Stimulated activated naive CD8-positive, alpha-beta T cell treated with anti-CD3 and anti-CD28 coated beads, Interleukin-15, amount 100 ng/mL, for 72 hours (primary cell): ENCODE data around the gene OSER1.
"Not testable (repeated sequence)": the region's sequence is repeated elsewhere in the genome, so short reads cannot be mapped to it uniquely, and the experiment has no call there.

Experiments used
- ATAC-seq: fragments of 150-1000 bp; cut with Tn5 transposase; 2 replicates; pipeline ENCODE4 v1.10.0; 2021; ENCODE audit warnings: mild to moderate bottlenecking, moderate library complexity
- DNase-seq, 2 donors: peaks; one replicate each; pipeline ENCODE4 v3.0.0; 2021 to 2022
- H3K27ac Mint-ChIP-seq, 2 donors: one replicate each; pipeline ENCODE4 v1.8.0; 2022; ENCODE audit warnings: mild to moderate bottlenecking in 2 of 2, mixed read lengths in 2 of 2, moderate library complexity in 2 of 2
- H3K27me3 Mint-ChIP-seq: one replicate; pipeline ENCODE4 v1.8.0; 2022; ENCODE audit warnings: mixed read lengths
- H3K4me1 Mint-ChIP-seq: one replicate; pipeline ENCODE4 v1.8.0; 2022; ENCODE audit warnings: mild to moderate bottlenecking, mixed read lengths
- H3K4me3 Mint-ChIP-seq, 2 donors: one replicate each; pipeline ENCODE4 v1.8.0; 2022; ENCODE audit warnings: mild to moderate bottlenecking in 2 of 2, mixed read lengths in 2 of 2, moderate library complexity in 1 of 2
- H3K9me3 Mint-ChIP-seq, 2 donors: one replicate each; pipeline ENCODE4 v1.8.0; 2022; ENCODE audit warnings: mixed read lengths in 2 of 2

The OSER1 gene

DNA sequence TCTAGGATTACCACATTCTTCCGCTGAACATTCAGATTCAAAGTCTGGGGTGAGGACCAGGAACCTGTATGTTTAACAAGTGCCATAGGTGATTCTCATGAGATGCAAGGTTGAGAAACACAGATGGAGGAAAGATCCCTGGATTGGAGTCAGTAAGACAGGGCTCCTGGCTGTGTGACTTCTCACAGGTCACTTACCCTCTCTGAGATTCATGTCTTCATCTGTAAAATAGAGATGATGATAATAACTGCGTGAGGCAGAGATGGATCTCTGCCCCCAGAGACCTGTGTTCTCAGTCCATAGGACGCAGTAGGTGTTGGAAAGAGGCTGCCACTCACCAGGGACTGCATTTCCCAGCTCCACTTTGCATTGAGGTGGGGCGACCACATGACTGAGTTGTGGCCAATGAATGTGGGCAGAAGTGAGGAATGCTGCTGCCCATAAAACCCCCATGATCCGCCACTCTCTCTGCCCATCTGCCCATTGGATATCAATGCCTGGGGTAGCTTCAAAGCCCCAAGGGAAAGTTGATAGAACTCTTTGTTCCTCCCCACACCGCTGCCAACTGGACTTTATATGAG lies 23.0 kb upstream of the OSER1 start:
- no peaks in the 10 kb centered on the region for H3K27me3 Mint-ChIP-seq
- DNase-seq, result no peak
- no peak overlapping the region for H3K27ac Mint-ChIP-seq
- H3K4me3 Mint-ChIP-seq, result no peak overlapping the region
- ATAC-seq, result no peak
- H3K9me3 Mint-ChIP-seq, result no peaks in the 10 kb centered on the region
- H3K4me1 Mint-ChIP-seq, result peaks cover 10% of the 10 kb centered on the region

DNA sequence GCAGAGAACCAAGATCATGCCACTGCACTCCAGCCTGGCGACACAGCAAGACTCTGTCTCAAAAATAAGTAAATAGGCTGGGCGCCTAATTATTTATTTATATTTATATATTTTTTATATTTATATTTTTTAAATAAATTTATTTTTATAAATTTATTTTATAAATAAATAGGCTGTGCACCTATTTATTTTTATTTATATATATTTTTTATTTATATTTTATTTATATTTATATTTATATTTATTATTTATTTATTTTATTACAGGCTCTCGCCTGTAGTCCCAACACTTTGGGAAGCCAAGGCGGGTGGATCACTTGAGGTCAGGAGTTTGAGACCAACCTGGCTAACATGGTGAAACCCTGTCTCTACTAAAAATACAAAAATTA lies 21.9 kb upstream of the OSER1 start:
- H3K9me3 Mint-ChIP-seq, DNase-seq, ATAC-seq, H3K4me3 Mint-ChIP-seq, H3K27ac Mint-ChIP-seq, H3K27me3 Mint-ChIP-seq: not testable (repeated sequence)
- H3K4me1 Mint-ChIP-seq, result peaks cover 10% of the 10 kb centered on the region

DNA sequence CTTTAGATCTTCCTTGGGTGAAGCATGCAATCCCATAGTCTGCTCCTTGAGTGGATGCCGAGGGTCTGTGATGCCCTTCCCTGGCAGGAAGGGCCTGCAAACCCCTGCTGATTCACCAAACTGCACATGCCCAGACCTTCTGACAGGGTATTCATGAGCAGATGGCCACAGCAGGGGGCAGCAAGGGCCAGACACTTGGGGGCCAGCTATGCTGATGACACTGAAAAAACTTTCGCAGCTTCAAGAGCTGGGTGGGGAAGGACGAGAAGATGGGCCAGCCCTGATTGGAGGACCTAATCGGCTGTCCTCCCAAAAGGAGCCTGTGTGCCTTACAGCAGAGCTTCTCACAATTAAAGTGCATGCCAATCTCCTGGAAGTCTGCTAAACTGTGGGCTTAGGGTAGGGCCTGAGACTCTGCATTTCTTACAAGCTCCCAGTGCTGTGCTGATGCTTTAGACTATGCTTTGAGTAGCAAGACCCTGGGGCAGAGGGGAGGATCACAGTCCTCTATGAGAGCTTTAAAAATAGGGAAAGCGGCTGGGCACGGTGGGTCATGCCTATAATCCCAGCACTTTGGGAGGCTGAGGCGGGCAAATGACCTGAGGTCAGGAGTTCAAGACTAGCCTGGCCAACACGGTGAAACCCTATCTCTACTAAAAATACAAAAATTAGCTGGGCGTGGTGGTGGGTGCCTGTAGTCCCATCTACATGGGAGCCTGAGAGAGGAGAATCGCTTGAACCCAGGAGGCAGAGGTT lies 21.3 kb upstream of the OSER1 start:
- Mint-ChIP-seq H3K4me3 (no peak overlapping the region), H3K4me1 (peaks cover 10% of the 10 kb centered on the region), H3K9me3 (no peaks in the 10 kb centered on the region), H3K27ac (no peak overlapping the region), H3K27me3 (no peaks in the 10 kb centered on the region)
- DNase-seq (no peak), ATAC-seq (no peak)

DNA sequence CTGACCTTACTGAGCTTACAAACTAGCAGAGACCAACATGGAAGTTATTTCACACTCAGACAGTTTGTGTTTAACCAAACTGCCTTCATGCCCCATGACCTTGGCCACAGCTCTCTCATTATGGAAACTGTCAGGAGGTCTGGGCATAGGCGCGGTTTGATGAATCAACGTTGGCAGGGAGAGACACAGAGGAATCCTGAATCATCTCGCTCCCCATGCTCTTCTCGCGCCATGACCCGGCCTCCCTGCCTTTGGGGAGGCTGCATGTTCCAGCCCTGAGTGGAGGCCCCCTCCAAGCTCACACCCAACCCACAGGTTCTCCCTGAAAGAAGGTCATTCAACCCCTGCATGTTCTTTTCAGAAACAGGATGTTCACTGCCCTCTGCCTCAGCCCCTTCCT lies 20.6 kb upstream of the OSER1 start:
- peak overlapping the region in 1 of 2 donors; percentile 23 for H3K27ac Mint-ChIP-seq
- ATAC-seq (no peak), DNase-seq (no peak)
- no peaks in the 10 kb centered on the region for H3K9me3 Mint-ChIP-seq
- H3K27me3 Mint-ChIP-seq, result no peaks in the 10 kb centered on the region
- peaks cover 10% of the 10 kb centered on the region for H3K4me1 Mint-ChIP-seq
- H3K4me3 Mint-ChIP-seq, result no peak overlapping the region

DNA sequence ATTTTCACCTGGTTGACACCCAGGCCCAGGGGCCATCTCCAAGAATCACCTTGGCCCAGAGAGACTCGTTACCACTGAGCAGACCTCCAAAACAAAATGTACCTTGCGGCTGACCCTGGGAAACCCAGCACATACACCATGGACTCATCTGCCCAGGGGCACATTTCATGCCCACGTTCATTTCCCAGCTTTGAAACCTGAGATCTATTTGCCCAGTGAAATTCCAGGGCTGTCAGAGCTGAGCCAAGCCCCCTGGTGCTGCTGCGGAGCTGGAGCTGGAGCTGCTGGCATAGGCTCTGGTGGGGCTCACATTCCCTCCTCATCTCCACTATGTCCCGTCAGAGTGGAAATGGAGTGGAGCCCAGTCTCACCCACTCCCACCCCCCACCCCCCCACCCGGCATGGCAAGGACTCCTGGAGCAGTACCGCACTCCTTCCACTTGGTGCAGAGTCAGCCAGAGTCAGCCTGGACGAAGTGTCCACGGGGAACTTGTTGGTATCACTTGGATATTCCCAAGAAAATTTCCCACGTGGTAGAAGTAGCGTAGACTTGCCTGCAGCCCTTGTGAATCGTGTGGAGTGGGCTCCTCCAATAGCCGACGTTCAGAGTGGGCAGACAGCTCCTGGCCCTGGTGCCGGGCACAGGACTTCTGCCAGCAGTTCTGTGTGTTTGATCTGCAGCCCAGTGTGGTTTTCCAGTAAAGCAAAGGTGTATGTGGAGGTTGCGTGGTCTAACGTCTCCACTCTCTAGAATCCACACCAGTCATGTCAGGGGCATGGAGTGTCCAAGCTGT lies 18.1 kb upstream of the OSER1 start:
- H3K4me1 Mint-ChIP-seq, result peaks cover 10% of the 10 kb centered on the region

DNA sequence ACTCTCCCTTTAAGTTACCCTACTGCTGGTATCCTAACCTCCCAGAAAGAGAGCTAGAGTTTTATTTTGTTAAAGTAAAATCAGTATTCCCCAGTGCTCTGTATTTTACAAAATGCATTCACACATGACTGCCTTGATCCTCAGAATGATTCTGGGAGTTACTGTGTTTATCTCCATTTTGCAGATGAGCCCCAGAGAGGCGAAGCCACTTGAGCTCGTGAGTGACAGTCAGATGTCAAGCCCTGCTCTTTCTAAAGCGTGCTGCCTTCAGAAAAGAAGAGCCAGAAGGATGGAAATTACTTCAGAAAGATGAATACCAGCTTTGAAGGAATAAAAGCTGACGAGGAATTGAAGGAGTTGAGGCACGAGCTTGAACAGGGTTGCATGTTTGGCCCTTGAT lies 14.1 kb upstream of the OSER1 start:
- DNase-seq (no peak), ATAC-seq (no peak)
- Mint-ChIP-seq H3K9me3 (no peaks in the 10 kb centered on the region), H3K4me3 (no peak overlapping the region), H3K4me1 (peaks cover 17% of the 10 kb centered on the region), H3K27me3 (no peaks in the 10 kb centered on the region), H3K27ac (no peak overlapping the region)

More for the DNA sequence above, 18.1 kb upstream of the OSER1 start:
- DNase-seq (no peak), ATAC-seq (no peak)
- H3K27ac Mint-ChIP-seq, result no peak overlapping the region
- no peak overlapping the region for H3K4me3 Mint-ChIP-seq
- H3K27me3 Mint-ChIP-seq, result no peaks in the 10 kb centered on the region
- H3K9me3 Mint-ChIP-seq, result no peaks in the 10 kb centered on the region

DNA sequence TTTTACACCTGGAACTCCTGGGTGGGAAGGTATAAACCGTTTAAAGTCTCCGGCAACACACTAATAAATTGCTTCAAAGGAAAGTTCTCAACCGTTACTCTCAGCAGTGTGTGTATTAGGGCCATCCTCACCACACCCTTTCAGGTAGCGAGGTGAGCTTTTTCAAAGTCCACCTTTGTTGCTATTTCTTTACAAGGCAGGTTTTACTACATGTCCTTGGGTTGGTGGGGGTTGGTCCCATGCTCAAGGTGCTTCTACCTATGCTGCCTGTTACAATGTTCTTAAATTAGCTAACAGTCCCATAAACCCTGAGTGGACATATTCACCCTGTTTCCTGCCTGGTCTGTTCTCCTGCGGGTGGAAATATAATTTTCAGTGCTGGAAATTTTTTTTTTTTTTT lies 13.2 kb upstream of the OSER1 start:
- H3K27ac Mint-ChIP-seq, result no peak overlapping the region
- no peaks in the 10 kb centered on the region for H3K27me3 Mint-ChIP-seq
- DNase-seq (no peak), ATAC-seq (no peak)
- no peaks in the 10 kb centered on the region for H3K9me3 Mint-ChIP-seq
- peaks cover 26% of the 10 kb centered on the region for H3K4me1 Mint-ChIP-seq
- no peak overlapping the region for H3K4me3 Mint-ChIP-seq

DNA sequence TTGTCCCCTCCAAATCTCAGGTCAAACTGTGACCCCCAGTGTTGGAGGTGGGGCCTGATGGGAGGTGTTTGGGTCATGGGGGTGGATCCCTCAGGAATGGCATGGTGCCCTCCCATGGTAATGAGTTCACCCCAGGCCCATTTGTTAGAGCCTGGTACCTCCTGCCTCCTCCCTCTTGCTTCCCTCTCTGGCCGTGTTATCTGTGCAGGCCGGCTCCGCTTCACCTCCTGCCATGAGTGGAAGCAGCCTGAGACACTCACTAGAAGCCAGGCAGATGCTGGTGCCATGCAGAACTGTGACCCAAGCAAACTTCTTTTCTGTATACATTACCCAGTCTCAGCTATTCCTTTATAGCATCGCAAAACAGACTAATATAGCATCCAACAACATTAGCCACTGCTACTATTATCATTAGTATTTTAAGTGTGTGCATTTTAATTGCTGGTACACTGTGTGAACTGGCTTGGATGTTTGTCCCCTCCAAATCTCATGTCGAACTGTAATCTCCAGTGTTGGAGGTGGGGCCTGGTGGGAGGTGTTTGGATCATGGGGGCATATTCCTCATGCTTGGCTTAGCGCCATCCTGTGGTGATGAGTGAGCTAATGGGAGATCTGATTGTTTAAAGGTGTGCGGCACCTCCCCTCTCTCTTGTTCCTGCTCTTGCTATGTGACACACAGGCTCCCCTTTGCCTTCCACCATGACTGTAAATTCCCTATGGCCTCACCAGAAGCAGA lies 12.2 kb upstream of the OSER1 start:
- no peak overlapping the region for H3K4me3 Mint-ChIP-seq
- no peaks in the 10 kb centered on the region for H3K27me3 Mint-ChIP-seq
- no peak for ATAC-seq
- H3K27ac Mint-ChIP-seq, result peak overlapping the region in 1 of 2 donors; percentile 63
- H3K4me1 Mint-ChIP-seq, result peaks cover 34% of the 10 kb centered on the region
- DNase-seq, result no peak
- no peaks in the 10 kb centered on the region for H3K9me3 Mint-ChIP-seq

DNA sequence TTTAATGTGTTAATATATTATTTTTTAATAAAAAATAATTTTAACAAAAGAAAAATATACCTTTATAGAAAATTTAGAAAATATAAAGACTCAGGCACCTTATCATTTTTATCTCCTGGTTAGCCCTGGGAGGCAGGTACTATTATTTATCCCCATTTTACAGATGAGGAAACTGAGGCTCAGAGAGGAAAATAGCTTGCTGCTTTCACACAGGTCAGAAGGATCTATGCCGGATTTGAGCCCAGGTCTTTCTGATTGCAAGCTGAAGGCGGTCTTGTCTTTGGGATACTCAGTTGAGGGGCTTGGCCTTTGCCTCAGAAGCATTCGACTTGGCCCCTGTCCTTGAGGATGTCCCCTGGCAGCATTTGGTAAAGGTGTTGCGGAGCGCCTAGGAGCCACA lies 11.5 kb upstream of the OSER1 start:
- no peak for ATAC-seq
- DNase-seq, result no peak
- Mint-ChIP-seq H3K9me3 (no peaks in the 10 kb centered on the region), H3K27me3 (no peaks in the 10 kb centered on the region), H3K4me3 (no peak overlapping the region), H3K27ac (no peak overlapping the region), H3K4me1 (peaks cover 42% of the 10 kb centered on the region)

DNA sequence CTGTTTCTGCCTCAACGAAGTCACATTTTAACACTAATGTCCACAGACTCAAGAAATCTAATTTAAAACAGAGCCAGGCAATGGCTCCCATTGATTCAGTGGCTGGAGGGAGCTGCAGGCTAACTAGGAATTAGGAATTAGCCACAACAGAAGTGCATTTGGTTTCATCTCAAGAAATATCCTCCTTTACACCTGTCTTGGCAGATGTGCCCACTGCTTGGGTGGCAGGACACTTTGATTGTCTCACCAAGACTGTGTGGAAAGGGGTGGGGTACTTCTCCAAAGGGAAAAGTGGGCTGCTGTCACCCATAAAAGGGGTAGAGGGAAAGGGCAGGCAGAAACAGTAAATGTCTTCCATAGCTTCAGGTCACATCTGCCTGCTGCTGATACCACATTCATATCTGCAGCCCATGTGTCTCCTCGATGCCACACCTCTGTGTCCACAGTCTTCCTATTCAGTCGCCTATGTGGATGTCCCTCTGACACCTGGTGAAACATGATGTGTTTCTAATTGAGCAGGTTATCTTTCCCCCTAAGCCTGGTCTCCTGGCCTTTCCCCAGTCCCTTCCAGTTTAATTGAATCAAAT lies 10.9 kb upstream of the OSER1 start:
- Mint-ChIP-seq H3K9me3 (no peaks in the 10 kb centered on the region), H3K4me3 (no peak overlapping the region), H3K27me3 (no peaks in the 10 kb centered on the region), H3K4me1 (peaks cover 46% of the 10 kb centered on the region), H3K27ac (peak overlapping the region in 1 of 2 donors; percentile 4)
- DNase-seq, result no peak
- no peak for ATAC-seq

DNA sequence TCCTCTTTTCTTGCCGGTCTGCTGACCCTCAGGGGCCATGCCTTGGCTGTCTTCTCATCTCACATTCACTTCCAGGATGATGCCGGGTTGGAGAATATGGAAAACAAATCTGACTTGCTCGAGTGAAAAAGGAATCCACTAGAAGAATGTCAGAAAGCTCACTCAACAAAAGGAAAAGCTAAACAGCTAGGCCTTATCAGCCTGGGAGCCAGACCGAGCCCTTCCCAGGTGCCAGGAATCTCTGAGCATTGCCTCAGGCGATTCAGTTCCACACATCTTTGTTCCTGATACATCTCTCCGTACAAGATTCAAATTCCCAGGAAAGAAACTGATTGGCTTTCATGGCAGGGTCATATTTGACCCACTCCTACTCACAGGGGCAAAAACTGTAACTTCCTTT lies 9.2 kb upstream of the OSER1 start:
- DNase-seq (no peak), ATAC-seq (no peak)
- peak overlapping the region; percentile 40 to 90 for H3K27ac Mint-ChIP-seq
- H3K4me3 Mint-ChIP-seq, result peak overlapping the region; percentile 62 to 85
- H3K4me1 Mint-ChIP-seq, result peaks cover 54% of the 10 kb centered on the region
- H3K27me3 Mint-ChIP-seq, result no peaks in the 10 kb centered on the region
- H3K9me3 Mint-ChIP-seq, result no peaks in the 10 kb centered on the region

DNA sequence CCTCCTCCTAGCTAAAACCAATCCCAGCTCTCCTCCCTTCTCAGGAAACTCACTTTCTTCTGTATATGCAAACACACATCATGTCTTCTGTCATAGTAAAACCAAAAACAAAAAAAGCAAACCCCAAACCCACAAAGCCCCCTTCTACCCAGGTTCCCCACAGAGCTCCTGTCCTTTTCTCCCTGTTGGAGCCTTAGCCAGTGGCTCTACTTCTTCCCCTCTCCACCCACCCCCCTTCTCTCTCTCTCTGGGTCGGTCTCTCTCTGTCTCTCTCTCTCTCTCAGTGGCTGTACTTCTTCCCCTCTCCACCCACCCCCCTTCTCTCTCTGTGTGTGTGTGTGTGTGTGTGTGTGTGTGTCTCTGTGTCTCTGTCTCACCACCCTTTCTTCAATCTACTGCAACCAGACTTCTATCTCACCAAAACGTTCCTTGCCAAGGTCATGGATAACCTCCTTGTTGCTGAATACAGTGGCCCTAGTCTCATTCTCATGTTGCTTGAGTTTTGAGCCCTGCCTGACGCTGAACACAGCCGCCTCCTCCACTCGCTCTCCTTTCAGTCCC lies 8.7 kb upstream of the OSER1 start:
- peak overlapping the region; percentile 62 to 85 for H3K4me3 Mint-ChIP-seq
- H3K4me1 Mint-ChIP-seq, result peaks cover 55% of the 10 kb centered on the region
- ATAC-seq (peak; percentile 37), DNase-seq (no peak)
- no peaks in the 10 kb centered on the region for H3K27me3 Mint-ChIP-seq
- no peaks in the 10 kb centered on the region for H3K9me3 Mint-ChIP-seq
- H3K27ac Mint-ChIP-seq, result peak overlapping the region; percentile 40 to 90

DNA sequence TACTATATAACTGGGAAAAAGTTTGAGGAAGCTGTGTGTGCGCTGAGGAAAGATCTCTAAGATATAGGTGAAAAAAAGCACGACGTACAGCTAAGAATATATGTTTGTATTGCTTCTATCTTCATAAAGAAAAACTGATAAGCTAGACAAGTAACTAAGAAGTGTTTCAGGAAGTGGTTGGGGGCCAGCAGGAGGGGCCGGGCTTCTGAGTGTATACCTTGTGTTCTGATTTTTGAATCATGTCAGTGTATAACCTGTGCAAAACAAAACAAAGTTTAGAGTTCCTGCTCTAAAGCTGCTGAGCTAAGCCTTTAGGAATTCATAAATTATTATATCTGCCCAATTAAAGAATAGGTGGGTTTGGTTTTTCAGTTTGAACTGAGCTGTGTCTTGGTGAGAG lies 7.9 kb upstream of the OSER1 start:
- peak overlapping the region in 1 of 2 donors; percentile 58 for H3K27ac Mint-ChIP-seq
- no peaks in the 10 kb centered on the region for H3K9me3 Mint-ChIP-seq
- H3K4me1 Mint-ChIP-seq, result peaks cover 55% of the 10 kb centered on the region
- H3K27me3 Mint-ChIP-seq, result no peaks in the 10 kb centered on the region
- ATAC-seq (peak; percentile 58), DNase-seq (peak in 1 of 2 donors; percentile 41)
- H3K4me3 Mint-ChIP-seq, result peak overlapping the region; percentile 84 to 85

DNA sequence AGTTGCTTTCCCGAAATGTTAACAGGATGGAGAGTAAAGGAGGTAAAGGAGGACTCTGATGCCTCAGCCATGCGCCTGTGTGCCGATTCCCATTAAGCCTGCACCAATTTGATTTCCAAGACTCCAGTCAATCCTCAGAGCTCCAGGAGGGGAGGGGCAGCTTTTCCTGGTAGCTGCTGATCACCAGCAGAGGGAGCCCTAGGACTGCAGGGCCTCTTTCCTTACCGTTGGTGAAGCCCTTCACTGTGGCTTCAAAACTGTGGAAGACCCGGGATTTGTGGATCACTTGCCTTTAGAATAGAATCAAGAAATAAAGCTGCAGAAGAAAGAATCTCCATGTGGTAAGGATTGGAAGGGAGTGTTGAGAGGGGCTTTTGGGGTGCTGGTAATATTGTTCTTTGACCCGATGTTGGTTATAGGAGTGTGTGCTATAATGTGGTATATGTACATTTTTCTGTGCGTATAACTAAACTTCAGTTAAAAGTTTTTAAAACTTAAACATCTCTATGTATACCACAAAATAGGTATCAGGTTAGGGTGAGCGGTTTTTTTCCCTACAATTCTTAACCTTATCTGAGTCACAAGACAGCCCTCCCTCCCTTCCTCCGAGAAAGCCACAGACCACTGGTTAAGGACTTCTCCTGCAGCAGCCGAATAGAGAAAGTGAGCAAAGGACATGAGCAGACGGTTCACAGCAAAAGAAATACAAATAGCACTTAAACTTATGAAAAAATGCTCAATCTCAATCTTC lies 6.9 kb upstream of the OSER1 start:
- DNase-seq, result peak; percentile 55 to 59
- Mint-ChIP-seq H3K9me3 (no peaks in the 10 kb centered on the region), H3K4me1 (peaks cover 54% of the 10 kb centered on the region), H3K4me3 (peak overlapping the region; percentile 84 to 85), H3K27me3 (no peaks in the 10 kb centered on the region), H3K27ac (peak overlapping the region; percentile 57 to 87)
- peak; percentile 75 for ATAC-seq
